ENCODE measurements around the gene GRID2. TPM values are rescaled to one million over a fixed set of nuclear protein-coding genes. Genes with fewer than 3 reads are reported as not detected.

The GRID2 gene
- total RNA-seq, 4 donors from 2014 or later: not detected

DNA sequence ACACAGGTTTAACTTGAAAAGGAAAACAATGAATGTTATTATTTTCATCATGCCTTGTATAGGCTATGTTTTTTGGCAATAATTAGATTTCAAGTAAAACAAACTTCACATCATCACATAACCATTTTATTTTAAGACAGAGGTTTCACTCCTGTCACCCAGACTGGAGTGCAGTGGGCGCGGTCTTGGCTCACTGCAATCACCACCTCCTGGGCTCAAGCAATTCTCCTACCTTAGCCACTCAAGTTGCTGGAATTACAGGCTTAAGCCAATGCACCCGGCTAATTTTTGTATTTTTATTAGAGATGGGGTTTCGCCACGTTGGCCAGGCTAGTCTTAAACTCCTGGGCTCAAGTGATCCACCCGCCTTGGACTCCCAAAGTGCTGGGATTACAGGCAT lies 866.2 kb downstream of the GRID2 start:
- TF ChIP-seq, protein P1, sequence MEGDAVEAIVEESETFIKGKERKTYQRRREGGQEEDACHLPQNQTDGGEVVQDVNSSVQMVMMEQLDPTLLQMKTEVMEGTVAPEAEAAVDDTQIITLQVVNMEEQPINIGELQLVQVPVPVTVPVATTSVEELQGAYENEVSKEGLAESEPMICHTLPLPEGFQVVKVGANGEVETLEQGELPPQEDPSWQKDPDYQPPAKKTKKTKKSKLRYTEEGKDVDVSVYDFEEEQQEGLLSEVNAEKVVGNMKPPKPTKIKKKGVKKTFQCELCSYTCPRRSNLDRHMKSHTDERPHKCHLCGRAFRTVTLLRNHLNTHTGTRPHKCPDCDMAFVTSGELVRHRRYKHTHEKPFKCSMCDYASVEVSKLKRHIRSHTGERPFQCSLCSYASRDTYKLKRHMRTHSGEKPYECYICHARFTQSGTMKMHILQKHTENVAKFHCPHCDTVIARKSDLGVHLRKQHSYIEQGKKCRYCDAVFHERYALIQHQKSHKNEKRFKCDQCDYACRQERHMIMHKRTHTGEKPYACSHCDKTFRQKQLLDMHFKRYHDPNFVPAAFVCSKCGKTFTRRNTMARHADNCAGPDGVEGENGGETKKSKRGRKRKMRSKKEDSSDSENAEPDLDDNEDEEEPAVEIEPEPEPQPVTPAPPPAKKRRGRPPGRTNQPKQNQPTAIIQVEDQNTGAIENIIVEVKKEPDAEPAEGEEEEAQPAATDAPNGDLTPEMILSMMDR (IDR thresholded peaks at IDR 0.05; ENCODE audit: low read depth): no peak

DNA sequence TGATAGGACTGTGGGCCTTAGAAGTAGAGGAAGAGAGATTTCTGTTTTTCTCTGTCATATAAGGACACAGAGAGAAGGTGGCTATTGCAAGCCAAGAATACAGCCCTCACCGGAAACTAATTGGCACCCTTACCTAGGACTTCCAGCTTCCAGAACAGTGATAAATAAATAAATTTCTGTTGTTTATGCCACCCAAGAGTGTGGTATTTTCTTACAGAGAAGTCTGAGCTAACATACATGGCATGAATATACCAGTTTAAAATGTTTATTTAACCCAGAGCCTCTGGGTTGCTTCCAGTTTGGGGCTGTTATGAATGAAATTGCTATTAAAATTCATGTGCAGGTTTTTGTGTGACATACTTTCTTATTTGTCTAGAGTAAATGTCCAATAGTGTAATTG lies 870.8 kb downstream of the GRID2 start:
- TF ChIP-seq, protein P1 (IDR thresholded peaks at IDR 0.05; ENCODE audit: low read depth): no peak

DNA sequence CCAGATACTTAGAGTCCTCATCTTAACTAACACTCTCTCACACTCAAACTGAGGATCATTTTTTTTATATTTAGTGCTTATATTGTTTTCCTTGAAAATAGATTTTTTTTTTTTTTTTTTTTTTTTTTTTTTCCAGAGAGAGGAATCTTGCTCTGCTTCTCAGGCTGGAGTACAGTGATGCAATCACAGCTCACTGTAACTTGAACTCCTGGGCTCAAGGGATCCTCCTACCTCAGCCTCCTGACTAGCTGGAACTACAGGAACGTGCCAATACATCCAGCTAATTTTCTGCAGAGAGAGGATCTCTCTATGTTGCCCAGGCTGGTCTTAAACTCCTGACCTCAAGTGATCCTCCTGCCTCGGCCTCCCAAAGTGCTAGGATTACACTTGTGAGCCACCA lies 874.5 kb downstream of the GRID2 start:
- TF ChIP-seq, protein P1 (IDR thresholded peaks at IDR 0.05; ENCODE audit: low read depth): no peak

DNA sequence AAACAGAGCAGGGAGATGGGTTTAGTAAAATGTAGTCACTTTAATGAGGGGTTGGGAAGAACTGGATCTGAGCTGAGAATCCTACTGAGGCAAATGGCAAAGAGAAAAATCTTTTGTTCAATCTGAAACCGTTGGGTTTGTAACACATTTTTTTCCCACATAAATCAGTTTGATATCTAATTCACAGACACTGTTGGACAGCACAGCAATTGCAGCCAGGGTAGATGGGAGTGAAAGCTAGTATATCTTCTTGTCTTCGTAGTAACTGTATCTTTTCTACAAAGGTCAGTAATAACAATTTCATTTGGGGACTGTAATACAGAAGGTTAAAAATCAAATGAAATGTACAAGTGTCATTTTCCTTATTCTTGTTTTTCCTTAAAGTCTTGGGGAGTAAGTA lies 875.3 kb downstream of the GRID2 start:
- TF ChIP-seq, protein P1 (IDR thresholded peaks at IDR 0.05; ENCODE audit: low read depth): no peak

DNA sequence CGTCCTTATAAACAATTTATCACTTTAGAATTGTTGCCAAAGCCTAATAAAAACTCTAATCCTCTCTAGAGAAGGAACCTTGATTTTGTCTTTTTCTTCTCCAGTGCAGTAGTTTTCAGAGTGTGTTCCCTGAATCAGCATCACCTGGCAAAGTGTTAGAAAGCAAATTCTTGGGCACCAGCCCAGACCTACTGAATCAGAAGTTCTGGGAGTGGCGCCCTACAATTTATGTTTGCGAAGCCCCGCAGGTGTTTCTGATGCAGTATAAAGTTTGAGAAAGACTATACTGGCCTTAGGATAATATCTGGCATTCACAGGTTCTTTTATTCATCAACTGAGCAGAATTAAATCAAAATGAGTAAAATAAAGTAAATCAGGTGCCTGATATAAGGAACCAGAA lies 879.0 kb downstream of the GRID2 start:
- TF ChIP-seq, protein P1 (IDR thresholded peaks at IDR 0.05; ENCODE audit: low read depth): no peak

DNA sequence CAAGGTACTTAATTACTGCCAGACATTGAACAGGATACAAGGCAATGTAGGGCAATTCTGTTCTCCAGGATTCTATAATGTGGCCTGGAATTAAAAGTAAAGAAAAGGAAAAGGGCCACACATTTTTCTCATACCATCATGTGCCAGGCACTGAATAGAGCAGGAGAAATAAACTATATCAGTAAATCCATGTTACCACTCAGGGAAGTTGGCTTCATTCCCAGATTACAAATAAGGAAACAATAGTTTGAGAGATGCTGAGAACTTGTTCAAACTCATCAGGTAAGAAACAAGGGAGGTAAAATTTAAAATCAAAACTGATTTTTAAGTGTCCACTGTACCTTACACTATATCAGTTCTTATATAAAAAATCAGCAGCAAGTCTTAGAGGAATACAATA lies 879.8 kb downstream of the GRID2 start:
- TF ChIP-seq, protein P1 (IDR thresholded peaks at IDR 0.05; ENCODE audit: low read depth): no peak

DNA sequence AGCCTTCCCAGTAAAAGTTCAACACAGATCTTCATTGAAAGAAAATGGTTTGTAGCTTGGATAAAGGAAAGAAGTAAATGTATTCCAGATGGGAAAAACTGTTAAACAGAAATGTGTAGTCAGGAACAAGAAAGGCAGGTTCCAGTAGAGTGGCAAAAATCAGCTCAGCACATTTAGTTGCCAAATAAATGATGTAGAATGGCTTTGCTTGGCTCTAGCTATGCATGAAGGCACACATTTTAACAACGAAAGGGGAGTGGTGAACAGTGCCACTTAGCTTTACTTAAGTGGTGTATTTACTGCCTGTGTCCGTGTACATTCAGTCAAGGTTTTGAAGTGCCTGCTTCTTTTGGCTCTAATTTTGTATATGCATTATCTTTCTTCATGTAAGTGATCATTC lies 880.3 kb downstream of the GRID2 start:
- TF ChIP-seq, protein P1 (IDR thresholded peaks at IDR 0.05; ENCODE audit: low read depth): no peak
